Loucy (cell line): ENCODE measurements around the gene TMTC3.

Experiments
- H2AFZ ChIP-seq: fragments of 200-600 bp; sonication (generic); 2 replicates; pipeline ENCODE4 v1.6.0; 2016; ENCODE audit warnings: antibody characterized with exemption, mild to moderate bottlenecking, low read length, moderate library complexity
- H3F3A ChIP-seq: fragments of 200-600 bp; 2 replicates; pipeline ENCODE4 v1.6.0; 2016; ENCODE audit warnings: antibody characterized with exemption, low read depth, mild to moderate bottlenecking
- H3K27me3 ChIP-seq: fragments of 200-600 bp; sonication (generic); 2 replicates; pipeline ENCODE4 v1.6.1; 2014; ENCODE audit warnings: low read length, mild to moderate bottlenecking; ENCODE audit not compliant: insufficient read depth, poor library complexity, severe bottlenecking
- H3K36me3 ChIP-seq: fragments of 200-600 bp; sonication (generic); 2 replicates; pipeline ENCODE4 v1.6.1; 2016; ENCODE audit warnings: low read length; ENCODE audit not compliant: insufficient read depth
- H3K4me1 ChIP-seq: fragments of 200-600 bp; sonication (generic); 2 replicates; pipeline ENCODE4 v1.5.1; 2014; ENCODE audit warnings: low read length, mild to moderate bottlenecking; ENCODE audit not compliant: insufficient read depth, poor library complexity, severe bottlenecking
- H3K4me2 ChIP-seq: fragments of 200-600 bp; sonication (generic); 2 replicates; pipeline ENCODE4 v1.6.0; 2014; ENCODE audit warnings: antibody characterized with exemption, low read length, low read depth, mild to moderate bottlenecking; ENCODE audit not compliant: poor library complexity, severe bottlenecking
- H3K4me3 ChIP-seq: fragments of 200-600 bp; sonication (generic); 2 replicates; pipeline ENCODE4 v1.5.1; 2014; ENCODE audit warnings: low read length, mild to moderate bottlenecking, mixed read lengths; ENCODE audit not compliant: poor library complexity, severe bottlenecking
- H3K79me2 ChIP-seq: fragments of 200-600 bp; sonication (generic); 2 replicates; pipeline ENCODE4 v1.6.1; 2014; ENCODE audit warnings: low read length; ENCODE audit not compliant: insufficient read depth
- H3K9ac ChIP-seq: fragments of 200-600 bp; sonication (generic); 2 replicates; pipeline ENCODE4 v1.6.0; 2014; ENCODE audit warnings: mild to moderate bottlenecking, low read depth, low read length, moderate library complexity; ENCODE audit not compliant: poor library complexity, severe bottlenecking
- H3K9me2 ChIP-seq: fragments of 200-600 bp; sonication (generic); replicated peaks from 2 replicates; pipeline ENCODE4 v1.6.1; 2016; ENCODE audit warnings: low read depth, low read length, mixed read lengths
- H3K9me3 ChIP-seq: fragments of 200-600 bp; sonication (generic); 2 replicates; pipeline ENCODE4 v1.6.1; 2014; ENCODE audit warnings: mild to moderate bottlenecking, antibody characterized with exemption, low read length, low read depth; ENCODE audit not compliant: insufficient read depth
- H4K20me1 ChIP-seq: fragments of 200-600 bp; sonication (generic); 2 replicates; pipeline ENCODE4 v1.6.0; 2014; ENCODE audit warnings: antibody characterized with exemption, low read length, mild to moderate bottlenecking; ENCODE audit not compliant: insufficient read depth, poor library complexity, severe bottlenecking
- CTCF ChIP-seq: fragments of 200-600 bp; sonication (generic); conservative IDR thresholded peaks from 2 replicates; pipeline ENCODE4 v1.5.1; 2014; ENCODE audit warnings: mild to moderate bottlenecking, antibody characterized with exemption, low read length
- EZH2phosphoT487 ChIP-seq: fragments of 200-600 bp; IDR thresholded peaks from 2 replicates; pipeline ENCODE4 v1.6.1; 2018; ENCODE audit warnings: antibody characterized with exemption, mild to moderate bottlenecking, moderate library complexity, borderline replicate concordance

The TMTC3 gene

GRCh38 chr12:88237954-88238353, 95.8 kb downstream of the TMTC3 start:
- no peaks in the 10 kb centered on the region for H3K27me3 ChIP-seq
- H3K36me3 ChIP-seq: no peaks in the 10 kb centered on the region
- no peak overlapping the region for H3K9ac ChIP-seq
- H3K9me3 ChIP-seq: no peaks in the 10 kb centered on the region
- H3K4me1 ChIP-seq: no peaks in the 10 kb centered on the region
- H3K9me2 ChIP-seq: no peaks in the 10 kb centered on the region
- H3F3A ChIP-seq: no peaks in the 10 kb centered on the region
- H3K4me3 ChIP-seq: no peak overlapping the region
- H2AFZ ChIP-seq: no peak overlapping the region
- no peak overlapping the region for H3K4me2 ChIP-seq
- H3K79me2 ChIP-seq: no peaks in the 10 kb centered on the region
- no peak for TF ChIP-seq CTCF
- no peak for TF ChIP-seq EZH2phosphoT487
- H4K20me1 ChIP-seq: no peaks in the 10 kb centered on the region

- Histone ChIP-seq H2AFZ (no peak overlapping the region), H3K9me3 (no peaks in the 10 kb centered on the region), H3F3A (no peaks in the 10 kb centered on the region), H3K79me2 (no peaks in the 10 kb centered on the region), H4K20me1 (no peaks in the 10 kb centered on the region), H3K9ac (no peak overlapping the region), H3K4me1 (no peaks in the 10 kb centered on the region), H3K27me3 (no peaks in the 10 kb centered on the region), H3K4me3 (no peak overlapping the region), H3K36me3 (no peaks in the 10 kb centered on the region), H3K9me2 (no peaks in the 10 kb centered on the region), H3K4me2 (no peak overlapping the region)
- TF ChIP-seq EZH2phosphoT487 (no peak), CTCF (no peak)
Observed at GRCh38 chr12:88238406-88238805, 96.3 kb downstream of the TMTC3 start.

- Histone ChIP-seq H3K9me3 (no peaks in the 10 kb centered on the region), H3K36me3 (no peaks in the 10 kb centered on the region), H4K20me1 (no peaks in the 10 kb centered on the region), H3K4me2 (no peak overlapping the region), H3K4me1 (no peaks in the 10 kb centered on the region), H3K27me3 (no peaks in the 10 kb centered on the region), H2AFZ (no peak overlapping the region), H3K79me2 (no peaks in the 10 kb centered on the region), H3K9ac (no peak overlapping the region), H3K9me2 (no peaks in the 10 kb centered on the region), H3F3A (no peaks in the 10 kb centered on the region), H3K4me3 (no peak overlapping the region)
- TF ChIP-seq EZH2phosphoT487 (no peak), CTCF (no peak)
Observed at GRCh38 chr12:88241862-88242570, 99.9 kb downstream of the TMTC3 start.
